NCI-H2227 (cell line): Measurements from ENCODE around the gene SLC6A20.

Source experiments
- DNase-seq: peaks from one replicate; lab custom pipeline; 2025; ENCODE audit not compliant: unreplicated experiment; lab: John Stamatoyannopoulos, UW

Gene SLC6A20, protein sequence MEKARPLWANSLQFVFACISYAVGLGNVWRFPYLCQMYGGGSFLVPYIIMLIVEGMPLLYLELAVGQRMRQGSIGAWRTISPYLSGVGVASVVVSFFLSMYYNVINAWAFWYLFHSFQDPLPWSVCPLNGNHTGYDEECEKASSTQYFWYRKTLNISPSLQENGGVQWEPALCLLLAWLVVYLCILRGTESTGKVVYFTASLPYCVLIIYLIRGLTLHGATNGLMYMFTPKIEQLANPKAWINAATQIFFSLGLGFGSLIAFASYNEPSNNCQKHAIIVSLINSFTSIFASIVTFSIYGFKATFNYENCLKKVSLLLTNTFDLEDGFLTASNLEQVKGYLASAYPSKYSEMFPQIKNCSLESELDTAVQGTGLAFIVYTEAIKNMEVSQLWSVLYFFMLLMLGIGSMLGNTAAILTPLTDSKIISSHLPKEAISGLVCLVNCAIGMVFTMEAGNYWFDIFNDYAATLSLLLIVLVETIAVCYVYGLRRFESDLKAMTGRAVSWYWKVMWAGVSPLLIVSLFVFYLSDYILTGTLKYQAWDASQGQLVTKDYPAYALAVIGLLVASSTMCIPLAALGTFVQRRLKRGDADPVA

DNA sequence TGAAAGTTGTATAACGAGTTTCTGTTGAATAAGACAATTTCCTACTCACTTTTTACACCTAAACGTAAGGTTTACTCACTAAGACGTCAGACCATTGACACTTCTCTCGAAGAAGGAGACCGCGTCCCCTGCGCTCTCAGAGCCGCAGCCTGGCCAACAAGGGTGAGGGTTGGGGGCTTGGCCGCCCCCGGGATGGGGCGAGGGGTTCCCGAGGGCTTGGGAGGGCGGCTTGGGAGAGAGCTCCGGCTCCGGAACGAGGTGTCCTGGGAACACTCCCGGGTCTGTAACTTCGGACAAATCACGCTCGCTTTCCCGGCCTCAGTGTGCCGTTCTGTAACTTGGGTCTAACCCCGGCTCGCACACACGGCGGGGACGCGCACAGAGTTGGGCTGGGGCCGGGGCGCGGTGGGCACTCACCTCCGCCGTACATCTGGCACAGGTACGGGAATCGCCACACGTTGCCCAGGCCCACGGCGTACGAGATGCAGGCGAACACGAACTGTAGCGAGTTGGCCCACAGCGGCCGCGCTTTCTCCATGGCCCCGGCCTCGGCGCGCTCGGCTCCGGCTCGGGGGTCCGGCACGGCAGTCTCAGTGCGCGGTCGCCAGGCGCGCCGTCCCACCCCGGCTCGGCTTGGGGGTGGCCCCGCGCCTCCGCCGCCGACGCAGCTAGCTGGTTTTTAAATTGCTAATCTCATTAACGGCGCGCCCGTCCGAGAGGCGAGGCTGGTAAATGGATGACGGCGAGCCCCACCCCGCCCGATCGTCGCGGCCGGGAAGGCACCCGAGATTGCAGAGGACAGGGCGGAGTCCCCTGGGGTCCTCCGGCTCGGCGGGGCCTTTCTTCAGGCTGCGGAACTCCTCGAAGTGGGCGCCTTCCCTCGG, at the start of gene SLC6A20:
TSS of gene SLC6A20 (minus strand) at position 655 of the 884 bp plus-strand sequence. CDS start at position 538, 117 bp downstream.
- no peak for DNase-seq

DNA sequence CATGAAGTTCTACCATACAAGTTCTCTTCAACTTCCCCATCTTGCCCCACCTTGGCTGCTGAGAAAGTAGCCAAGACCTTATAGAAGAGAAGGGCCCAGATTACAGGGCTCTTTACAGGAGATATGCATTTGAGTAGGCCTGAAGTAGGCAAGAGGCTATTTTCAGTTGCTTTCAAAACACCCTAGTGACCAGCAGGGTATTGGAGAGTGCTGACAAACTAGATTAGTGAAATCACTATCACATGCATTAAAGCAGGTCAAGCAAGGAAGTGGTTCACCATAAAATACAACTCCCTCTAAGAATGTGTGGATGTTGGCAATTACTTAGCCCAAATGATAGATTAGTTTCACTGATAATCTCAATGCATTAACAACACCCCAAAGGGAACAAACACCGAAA, 48.3 kb upstream of the SLC6A20 start:
- no peak for DNase-seq

DNA sequence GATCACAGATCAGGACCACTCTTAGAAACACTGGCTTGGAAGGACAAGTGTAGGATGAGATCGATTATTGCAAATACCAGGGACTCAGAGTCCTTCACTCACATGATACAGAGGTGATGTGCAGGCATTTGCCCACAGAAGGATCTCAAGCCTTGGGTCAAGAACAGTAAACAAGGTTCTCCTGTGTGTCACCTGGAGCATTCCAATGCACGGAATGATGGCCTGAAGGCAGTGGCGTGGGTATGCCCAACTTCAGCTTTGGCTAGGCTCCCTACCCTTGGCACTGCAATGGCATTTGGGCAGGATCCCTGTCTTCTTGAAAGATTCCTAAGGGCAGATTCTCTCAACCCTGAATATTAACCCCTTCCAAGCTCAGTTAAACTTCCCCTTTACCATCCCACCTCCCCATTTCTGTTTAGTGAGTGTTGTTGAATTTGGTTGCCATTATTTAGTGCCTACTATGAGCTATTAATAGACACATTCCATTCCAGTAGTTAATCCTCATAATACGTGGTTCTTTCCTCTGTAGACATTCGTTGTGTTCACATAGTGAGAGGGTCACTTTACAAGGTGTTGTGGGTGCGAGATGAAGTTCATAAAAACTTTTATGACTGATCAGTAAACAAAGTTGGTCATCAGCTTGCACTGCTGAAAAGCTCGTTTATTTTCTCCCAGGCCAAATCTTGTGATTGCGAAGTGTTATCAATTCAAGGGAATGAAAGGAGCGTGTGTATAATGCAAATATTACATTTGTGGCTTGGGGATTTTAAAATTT, 46.7 kb upstream of the SLC6A20 start:
- DNase-seq, result no peak

DNA sequence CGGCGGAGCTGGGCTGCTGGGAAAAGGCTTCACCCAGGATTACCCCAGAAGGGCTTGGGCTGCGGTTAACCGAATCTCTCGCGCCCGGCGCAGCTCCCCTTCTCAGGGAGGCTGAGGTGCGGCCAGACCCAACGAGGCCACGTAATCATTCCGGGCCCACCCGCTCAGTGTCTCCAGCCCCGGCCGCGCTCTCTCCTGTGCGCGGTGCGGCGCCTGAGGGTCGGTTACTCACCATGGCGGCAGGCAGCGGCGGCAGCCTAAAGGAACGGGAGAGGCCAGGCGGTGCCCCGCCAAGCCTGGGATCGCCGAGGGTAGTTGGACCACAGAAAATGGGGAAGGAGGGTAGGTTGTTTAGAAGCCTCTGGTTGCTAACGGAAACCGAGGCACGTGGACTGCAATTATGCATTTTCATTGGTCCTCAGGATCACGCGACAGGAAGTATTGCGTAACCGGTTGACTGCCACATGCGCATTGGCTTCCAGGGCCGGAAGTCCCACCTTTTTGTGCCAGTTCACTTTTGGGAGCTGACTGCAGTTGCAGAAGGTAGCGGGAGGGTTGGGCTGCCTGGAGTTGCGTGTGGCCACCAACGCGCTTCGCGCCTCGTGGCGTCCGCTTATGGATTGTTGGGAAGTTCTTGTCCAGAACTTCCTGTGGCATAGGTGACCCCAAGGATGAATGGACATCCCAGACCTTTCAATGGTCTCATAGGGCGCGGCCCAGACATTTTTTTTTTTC, 45.6 kb upstream of the SLC6A20 start, which contains the start of gene LZTFL1:
TSS of gene LZTFL1 (minus strand) at position 363 of the 735 bp plus-strand sequence. CDS start at position 235, 128 bp downstream.
- DNase-seq, result peak; percentile 92

DNA sequence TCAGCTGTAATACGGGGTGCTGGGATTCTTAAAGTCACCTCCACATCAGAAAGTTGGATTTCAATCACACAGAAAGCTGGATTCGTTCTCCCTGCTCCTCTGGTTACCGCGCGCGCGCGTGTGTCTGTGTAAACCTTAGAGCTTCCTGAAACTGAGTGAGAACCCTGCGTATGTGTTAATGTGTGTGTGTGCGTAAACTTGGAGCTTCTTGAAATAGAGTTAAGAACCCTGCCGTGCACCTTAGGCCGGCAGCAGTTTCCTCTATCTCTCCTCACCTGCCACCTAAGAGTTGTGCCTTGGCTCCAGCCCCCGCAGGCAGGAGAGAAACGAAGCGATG, 45.1 kb upstream of the SLC6A20 start:
- no peak for DNase-seq

DNA sequence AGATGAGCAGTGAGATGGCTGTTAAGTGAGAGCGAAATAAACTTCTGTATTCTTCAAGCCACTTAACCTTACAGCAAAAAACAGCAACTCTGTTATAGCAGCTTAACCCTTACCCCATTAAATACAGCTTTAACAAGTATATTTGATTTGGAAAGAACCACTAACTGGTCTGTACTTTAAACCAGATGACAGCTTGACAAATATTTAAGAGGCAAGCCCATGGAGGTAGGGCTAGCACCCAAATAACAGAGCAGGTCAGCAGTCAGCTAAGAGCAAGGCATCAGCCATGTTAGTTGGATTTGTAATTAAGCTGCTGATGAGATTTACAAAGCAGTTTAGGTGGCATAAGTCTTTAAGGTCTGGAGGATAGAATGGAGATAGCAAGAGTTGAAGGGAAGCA, 42.1 kb upstream of the SLC6A20 start:
- DNase-seq, result no peak

DNA sequence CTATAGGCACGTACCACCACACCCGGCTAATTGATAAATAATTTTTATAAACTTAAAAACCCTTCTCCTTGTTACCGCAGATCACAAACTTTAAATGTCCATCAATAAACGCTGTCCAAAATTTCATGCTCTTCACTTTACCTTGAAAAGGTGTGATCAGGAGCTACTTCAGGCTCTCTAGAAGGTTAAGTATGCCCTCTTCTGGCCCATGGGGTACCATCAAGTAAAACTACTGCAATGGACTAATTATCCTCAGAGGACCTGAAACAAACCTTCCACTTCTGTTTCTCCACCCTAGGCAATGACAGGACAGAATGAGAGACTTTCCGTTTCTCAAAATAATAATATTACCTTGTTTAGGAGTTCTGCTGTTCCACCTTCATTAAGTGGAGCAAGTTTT, 36.4 kb upstream of the SLC6A20 start:
- DNase-seq, result no peak

DNA sequence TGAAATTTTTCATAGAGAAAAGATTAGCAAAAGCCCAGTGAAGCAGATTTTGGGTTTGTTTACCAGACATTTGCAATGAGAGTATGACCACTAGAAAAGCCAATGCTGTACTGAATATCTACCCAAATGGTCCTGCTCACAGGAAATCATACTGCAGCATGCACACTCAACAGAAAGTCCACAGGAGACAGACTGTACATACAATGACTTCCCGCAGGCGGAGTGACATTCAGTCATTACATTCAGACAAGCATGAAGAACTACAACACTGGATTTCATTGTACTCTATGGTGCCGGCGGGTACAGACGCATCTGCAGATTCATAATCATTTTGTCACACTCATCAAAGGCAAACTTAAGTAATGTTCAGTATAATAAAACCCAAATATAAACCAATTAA, 33.8 kb upstream of the SLC6A20 start:
- no peak for DNase-seq

DNA sequence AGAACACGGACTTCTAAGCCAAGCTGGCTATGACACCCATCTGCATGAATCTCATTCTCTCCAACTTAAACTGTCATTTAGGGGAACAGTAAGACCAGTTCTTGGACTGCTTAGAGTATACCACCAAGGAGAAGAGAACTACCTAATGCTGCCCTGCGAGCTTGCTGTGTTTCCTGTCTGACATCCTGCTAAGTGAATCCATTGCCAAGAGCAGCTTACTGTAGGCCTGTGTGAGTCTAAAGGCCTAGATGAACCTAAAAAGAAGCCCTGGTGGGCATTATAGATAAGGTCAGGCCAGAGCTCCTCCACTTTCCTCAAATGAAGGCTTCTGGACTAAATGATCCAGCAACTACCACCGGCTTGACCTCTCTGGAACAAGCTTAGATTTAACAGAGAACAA, 30.6 kb upstream of the SLC6A20 start:
- DNase-seq, result no peak

DNA sequence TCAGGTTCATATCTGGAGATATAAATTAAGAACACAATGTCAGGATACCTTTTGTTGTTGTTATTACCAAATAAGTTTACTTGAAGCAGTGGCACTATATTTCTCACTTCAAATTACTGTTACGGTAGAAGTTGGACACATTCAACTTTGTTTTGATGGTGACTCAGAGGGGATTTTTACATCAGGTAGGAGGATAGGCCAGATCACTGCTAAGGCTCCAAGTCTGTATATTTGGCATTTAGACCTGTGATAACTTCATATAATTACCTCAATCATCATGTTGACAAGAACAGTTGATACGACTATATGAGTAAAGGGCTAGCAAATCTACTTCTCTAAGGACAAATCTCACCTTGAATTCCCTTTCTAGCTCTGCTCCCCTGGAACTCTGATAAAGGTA, 30.0 kb upstream of the SLC6A20 start:
- DNase-seq, result no peak

DNA sequence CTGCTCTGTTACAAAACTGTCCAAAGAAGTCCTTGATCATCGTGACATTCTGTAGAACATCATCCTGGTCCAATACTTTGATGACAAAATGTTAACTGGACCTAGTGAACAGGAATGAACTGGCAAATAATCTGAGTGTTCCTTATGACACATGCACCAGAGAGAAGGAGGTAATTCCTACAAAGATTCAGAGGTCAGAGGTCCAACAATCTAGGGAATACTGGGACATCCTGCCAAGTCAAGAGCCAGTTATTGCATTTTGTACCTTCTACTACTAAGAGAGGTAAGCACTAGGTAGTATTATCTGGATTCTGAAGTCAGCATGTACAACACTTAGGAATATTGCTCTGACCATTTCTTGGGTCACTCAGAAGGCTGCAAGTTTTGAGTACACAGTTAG, 24.8 kb upstream of the SLC6A20 start:
- no peak for DNase-seq

DNA sequence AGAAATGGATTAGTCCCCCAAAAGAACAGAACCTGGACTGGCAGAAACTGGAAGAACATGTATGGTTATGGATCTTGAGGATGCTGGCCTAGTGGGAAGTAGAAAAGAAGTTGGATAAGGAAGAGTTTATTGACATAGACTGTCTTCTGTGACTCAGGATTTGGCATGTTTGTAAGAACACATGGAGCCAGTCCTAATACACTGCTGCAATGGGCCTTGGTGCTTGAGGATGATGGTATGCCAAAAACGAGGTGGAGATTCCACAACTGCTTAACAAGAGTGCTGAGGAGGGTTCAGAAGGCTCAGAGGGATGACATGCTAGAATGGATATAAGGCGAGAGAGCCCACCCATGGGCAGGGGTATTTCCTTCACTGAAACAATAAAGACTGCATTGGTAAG, 23.2 kb upstream of the SLC6A20 start:
- DNase-seq, result no peak

DNA sequence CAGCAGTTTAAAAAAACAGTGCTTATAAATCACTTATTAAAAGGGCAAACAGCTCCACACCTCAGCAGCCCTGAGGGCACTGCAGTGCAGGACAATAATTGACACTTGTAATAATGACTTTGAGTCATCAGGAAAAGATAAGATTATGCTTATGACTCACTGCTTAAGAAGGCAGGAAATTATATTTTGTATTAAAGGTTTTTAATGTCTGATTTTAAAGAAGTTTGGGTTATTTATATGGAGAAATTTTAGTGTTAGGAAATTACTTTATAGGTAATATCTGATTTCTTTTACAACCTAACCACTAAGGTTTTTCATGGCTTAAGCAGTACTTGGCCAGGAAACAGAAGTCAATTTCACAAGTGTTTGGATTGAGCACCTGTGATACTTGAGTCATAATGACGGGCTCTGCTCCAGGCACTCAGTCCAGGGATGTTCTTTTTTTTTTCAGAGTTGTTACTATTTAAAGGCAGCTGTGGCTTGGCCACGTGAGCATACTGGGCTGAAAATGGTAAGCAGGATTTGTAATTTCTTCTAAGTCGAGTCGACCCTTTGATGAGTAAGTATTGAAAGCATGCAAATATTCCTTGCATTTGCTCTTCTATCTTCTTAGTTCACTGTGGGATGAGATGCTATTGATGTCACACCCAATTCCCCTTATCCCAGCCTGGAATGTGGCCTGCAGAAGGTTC, 21.6 kb upstream of the SLC6A20 start:
- DNase-seq, result peak; percentile 5

DNA sequence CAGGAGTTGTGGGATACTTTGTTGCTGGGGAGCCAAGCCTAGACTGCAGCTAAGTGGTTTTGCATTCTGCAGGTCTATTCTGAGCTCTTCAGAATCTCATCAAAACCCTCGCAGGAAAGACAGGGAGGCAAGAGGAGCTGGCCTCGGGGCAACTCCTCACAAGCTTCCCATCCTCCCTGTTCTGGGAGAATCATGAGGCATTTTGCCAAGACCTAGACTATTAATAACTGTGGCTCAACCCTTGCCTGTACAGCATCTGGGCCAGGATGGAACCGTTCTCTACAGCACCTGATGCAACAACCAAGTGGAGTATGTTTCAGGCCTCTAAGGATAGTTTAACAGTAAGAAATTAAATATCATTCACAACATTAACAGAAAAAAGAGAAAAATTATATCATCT, 20.2 kb upstream of the SLC6A20 start:
- no peak for DNase-seq

DNA sequence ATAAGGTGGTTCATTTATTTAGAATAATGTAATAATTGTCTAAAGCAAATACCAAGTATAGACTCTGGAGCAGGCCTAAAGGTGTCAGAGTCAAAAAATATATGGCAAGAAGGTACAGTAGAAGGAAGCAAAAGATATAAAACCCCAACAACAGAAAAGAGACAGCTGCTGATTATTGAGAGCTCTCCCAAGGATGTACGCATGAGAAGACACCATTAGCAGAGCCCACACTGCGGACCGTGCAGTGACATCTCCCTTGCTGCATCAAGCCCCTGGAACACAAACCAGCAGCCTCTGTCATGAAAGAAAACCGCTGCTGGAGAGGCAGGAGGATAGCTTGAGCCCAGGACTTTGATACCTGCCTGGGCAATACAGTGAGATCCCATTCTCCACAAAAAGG, 18.0 kb upstream of the SLC6A20 start:
- no peak for DNase-seq

DNA sequence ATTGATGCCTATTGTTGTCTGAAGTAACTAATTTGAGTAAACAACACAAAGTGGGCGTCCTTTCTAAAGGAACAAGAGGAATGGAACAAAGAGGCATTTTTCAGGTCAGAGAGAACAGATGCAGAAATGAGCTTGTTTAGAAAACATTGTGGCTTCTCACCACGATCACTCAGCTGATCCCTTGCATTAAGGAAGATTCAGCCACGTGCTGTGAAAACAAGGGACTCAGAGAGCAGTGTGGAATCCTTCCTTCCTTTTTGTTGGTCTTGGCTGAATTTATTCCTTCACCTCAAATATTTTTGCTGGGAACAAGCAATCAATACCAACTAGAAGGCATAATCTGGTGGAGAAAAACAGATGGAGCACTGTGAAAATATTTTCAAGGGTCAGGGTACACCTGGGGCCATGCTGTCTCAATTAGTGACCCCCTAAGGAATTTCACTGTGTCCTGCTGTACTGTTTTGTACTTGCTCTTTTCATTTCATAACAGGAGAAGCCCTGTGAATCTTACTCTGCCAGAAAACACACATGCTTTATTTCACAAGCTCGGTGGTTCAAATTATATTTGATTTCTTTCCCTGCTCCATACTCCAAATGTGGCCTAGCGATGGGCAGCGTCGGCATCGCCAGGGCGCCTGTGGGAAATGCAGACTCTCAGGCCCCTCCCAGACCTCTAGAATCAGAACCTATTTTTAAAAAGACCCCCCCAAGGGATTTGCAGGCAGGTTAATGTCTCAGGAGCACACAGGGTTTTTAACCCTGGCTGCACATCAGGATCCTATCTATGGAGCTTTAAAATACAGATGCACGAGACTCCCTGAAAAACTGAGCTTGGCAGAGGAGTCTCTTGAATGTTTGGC, 11.6 kb upstream of the SLC6A20 start:
- peak; percentile 52 for DNase-seq

DNA sequence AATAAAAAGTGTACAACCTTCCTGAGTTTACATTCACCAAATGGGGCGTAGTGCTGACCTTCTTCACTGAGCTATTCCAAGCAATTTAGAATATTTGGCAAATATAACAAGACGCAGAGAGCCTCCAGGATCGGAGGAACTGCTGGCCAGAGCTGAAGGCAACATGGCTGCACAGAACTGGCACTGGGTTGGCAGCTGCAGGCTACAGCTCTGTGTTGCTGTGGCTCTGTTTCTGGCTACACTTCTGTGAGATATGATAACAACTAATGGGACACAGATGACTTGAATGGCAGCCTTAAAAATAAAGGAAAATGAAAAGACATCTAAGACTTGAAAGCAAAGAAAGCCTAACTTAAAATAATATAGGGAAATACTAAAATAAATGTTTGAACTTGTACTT, 10.8 kb upstream of the SLC6A20 start:
- peak; percentile 1 for DNase-seq

DNA sequence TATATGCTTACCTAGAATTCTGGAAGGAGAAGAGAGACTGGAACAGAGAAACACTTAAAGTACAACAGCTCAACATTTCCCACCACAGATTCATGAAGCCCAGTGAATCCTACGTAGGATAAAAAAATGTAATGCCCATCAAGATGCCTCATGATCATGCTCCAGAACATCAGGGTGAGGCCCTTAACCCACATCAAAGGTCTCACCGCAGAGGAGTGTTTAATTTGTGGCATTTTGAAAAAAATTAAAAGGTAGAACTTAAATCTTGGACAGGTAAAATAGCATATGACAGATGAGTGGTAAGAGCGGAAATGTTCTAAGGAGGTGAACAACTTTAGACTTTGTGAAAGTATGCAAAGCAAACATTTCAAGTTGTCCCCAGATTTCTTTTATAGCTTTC, 9.7 kb upstream of the SLC6A20 start:
- DNase-seq, result no peak
